ENCODE results near the gene FFAR1.

GRCh38 chr19:35341006-35341405 lies 6.7 kb upstream of the FFAR1 start:
- TF ChIP-seq CTCF (IDR thresholded peaks at IDR 0.05; ENCODE audit: borderline replicate concordance, extremely low read depth, low read length, poor library complexity, severe bottlenecking) (no peak), EZH2 (IDR thresholded peaks at IDR 0.05; ENCODE audit: borderline replicate concordance, low read depth, low read length, severe bottlenecking) (no peak)

All from DND-41 (cell line).